ENCODE data around the gene TEX261. TPM values are rescaled to one million over a fixed set of nuclear protein-coding genes. Genes with fewer than 3 reads are reported as not detected.

The TEX261 gene
- total RNA-seq, 1 donor from 2014 or later = 54.1 TPM

DNA sequence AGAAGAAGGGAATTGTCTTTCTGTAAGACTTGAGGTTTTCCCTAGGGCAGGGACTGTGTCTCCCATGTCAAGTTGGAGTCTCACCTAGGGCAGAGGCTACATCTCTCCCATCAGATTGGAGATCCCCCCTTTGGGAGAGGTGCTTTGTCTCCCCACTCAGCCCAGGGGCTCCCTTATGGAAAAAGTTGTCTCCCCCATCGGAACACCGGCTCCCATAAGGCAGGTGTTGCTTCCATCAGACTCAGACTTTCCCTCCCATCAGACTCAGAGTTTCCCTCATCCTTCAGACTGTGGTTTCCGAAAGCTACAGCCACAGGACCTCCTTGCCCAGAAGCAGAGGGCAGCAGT lies 10.5 kb downstream of the TEX261 start:
- POLR2A ChIA-PET = interaction anchor here (0.9 kb wide), 1 partner anchor 84 kb away, joined by 4 read pairs; the partner anchor contains the start of gene NAGK
- CTCF ChIA-PET = interaction anchor here (0.6 to 3.9 kb wide), 7 partner anchors 11 to 46 kb away, joined by 3 to 22 read pairs (median 4); no protein-coding TSS in a partner anchor
- intact Hi-C loops (cut with micrococcal nuclease) = loop anchor here (1.0 kb wide), 1 partner anchor 17 kb away; no protein-coding TSS in a partner anchor
- DNase-seq = no peak
- Mint-ChIP-seq H3K9me3 (no peaks in the 10 kb centered on the region), H3K27me3 (no peaks in the 10 kb centered on the region), H3K4me1 (peaks cover 4% of the 10 kb centered on the region), H3K36me3 (ENCODE audit: low read depth) (peaks cover 39% of the 10 kb centered on the region), H3K4me3 (no peak overlapping the region), H3K27ac (no peak overlapping the region)
- TF ChIP-seq, protein P1, sequence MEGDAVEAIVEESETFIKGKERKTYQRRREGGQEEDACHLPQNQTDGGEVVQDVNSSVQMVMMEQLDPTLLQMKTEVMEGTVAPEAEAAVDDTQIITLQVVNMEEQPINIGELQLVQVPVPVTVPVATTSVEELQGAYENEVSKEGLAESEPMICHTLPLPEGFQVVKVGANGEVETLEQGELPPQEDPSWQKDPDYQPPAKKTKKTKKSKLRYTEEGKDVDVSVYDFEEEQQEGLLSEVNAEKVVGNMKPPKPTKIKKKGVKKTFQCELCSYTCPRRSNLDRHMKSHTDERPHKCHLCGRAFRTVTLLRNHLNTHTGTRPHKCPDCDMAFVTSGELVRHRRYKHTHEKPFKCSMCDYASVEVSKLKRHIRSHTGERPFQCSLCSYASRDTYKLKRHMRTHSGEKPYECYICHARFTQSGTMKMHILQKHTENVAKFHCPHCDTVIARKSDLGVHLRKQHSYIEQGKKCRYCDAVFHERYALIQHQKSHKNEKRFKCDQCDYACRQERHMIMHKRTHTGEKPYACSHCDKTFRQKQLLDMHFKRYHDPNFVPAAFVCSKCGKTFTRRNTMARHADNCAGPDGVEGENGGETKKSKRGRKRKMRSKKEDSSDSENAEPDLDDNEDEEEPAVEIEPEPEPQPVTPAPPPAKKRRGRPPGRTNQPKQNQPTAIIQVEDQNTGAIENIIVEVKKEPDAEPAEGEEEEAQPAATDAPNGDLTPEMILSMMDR (IDR thresholded peaks at IDR 0.05) = no peak
- no peak for ATAC-seq (ENCODE audit: low read depth)

GRCh38 chr2:70983506-70984227 lies 11.0 kb downstream of the TEX261 start:
- ATAC-seq (ENCODE audit: low read depth) = no peak
- Mint-ChIP-seq H3K4me3 (no peak overlapping the region), H3K9me3 (no peaks in the 10 kb centered on the region), H3K36me3 (ENCODE audit: low read depth) (peaks cover 33% of the 10 kb centered on the region), H3K27me3 (no peaks in the 10 kb centered on the region), H3K27ac (no peak overlapping the region), H3K4me1 (peaks cover 4% of the 10 kb centered on the region)
- POLR2A ChIA-PET = no interaction called here
- TF ChIP-seq, protein P1 (IDR thresholded peaks at IDR 0.05) = no peak
- no peak for DNase-seq
- intact Hi-C loops (cut with micrococcal nuclease) = loop anchor here (1.0 kb wide), 1 partner anchor 18 kb away; no protein-coding TSS in a partner anchor
- CTCF ChIA-PET = interaction anchor here (1.3 to 3.9 kb wide), 4 partner anchors 10 to 35 kb away, joined by 3 to 22 read pairs (median 8); no protein-coding TSS in a partner anchor

DNA sequence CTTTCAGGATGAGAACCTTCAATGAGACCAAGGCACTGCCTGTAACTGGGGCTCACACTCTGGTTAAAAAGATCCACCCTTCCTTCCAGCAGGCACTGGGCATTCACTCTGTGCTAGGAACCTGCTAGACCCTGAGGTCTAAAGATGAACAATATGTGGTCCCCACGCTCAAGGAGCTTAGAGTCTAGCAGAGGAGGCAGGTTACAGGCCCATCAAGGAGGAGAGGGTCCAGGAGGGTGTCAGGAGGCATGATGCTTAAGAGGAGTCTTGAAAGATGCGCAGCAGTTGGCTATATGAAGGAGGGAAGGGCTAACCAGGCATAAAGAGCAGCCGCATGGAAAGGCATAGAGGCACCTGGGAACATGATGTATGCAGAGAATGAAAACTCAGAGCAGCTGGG lies 11.7 kb downstream of the TEX261 start:
- TF ChIP-seq, protein P1 (IDR thresholded peaks at IDR 0.05) = no peak

DNA sequence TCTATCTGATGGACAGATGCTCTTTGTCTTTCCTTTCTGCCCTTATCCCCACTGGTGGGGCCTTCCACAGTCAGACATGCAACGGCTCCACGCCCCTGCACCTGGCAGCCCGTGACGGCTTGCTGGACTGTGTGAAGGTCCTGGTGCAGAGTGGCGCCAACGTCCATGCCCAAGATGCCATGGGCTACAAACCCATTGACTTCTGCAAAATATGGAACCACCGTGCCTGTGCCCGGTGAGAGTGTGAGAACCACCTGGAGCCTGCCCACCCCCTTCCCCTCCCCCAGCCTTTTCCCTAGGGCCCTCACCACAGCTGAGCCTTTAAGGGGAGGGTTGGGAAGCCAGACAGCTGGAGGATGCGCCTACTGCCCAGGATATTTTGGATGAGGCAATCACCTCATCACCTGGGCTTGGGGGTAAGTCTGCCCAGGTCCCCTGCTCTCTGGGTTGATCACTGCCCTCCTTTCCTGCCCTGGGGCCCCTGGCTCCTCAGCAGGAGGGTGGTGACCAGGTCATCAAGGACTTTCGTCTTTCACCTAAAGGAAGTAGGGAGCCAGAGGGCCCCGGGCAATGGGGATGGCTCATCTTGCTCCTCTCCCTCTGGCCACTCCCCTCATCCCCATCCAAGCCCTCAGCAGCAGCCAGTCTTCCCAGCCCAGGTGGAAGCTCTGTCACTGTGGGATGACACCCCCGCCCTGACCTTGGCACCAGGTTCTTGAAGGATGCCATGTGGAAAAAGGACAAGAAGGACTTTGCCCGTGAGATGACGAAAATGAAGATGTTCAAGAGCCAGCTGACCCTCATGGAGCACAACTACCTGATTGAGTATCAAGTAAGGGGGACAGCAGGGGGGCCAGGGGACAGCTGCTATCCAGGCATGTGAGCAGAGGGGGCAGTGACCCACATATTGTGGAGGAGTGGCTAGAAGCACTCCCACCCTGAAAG lies 12.5 kb downstream of the TEX261 start:
- no peaks in the 10 kb centered on the region for H3K27me3 Mint-ChIP-seq
- no peaks in the 10 kb centered on the region for H3K9me3 Mint-ChIP-seq
- intact Hi-C loops (cut with micrococcal nuclease) = no loop called here
- ChIA-PET CTCF (interaction anchor here (1.2 to 3.9 kb wide), 2 partner anchors 16 to 17 kb away, joined by 3 to 22 read pairs; no protein-coding TSS in a partner anchor), POLR2A (no interaction called here)
- H3K36me3 Mint-ChIP-seq (ENCODE audit: low read depth) = peaks cover 20% of the 10 kb centered on the region
- DNase-seq = peak; percentile 7
- no peak overlapping the region for H3K27ac Mint-ChIP-seq
- no peak overlapping the region for H3K4me3 Mint-ChIP-seq
- TF ChIP-seq, protein P1 (IDR thresholded peaks at IDR 0.05) = no peak
- no peak for ATAC-seq (ENCODE audit: low read depth)
- peaks cover 14% of the 10 kb centered on the region for H3K4me1 Mint-ChIP-seq

More for the DNA sequence above, 11.7 kb downstream of the TEX261 start:
- H3K9me3 Mint-ChIP-seq = no peaks in the 10 kb centered on the region
- intact Hi-C loops (cut with micrococcal nuclease) = no loop called here
- H3K36me3 Mint-ChIP-seq (ENCODE audit: low read depth) = peaks cover 26% of the 10 kb centered on the region
- no peak overlapping the region for H3K27ac Mint-ChIP-seq
- H3K4me3 Mint-ChIP-seq = no peak overlapping the region
- ATAC-seq (ENCODE audit: low read depth) (no peak), DNase-seq (peak; percentile 0)
- H3K27me3 Mint-ChIP-seq = no peaks in the 10 kb centered on the region
- CTCF ChIA-PET = interaction anchor here (3.9 kb wide), 1 partner anchor 17 kb away, joined by 22 read pairs; no protein-coding TSS in a partner anchor
- peaks cover 8% of the 10 kb centered on the region for H3K4me1 Mint-ChIP-seq
- POLR2A ChIA-PET = no interaction called here

Data from activated B cell treated with CpG ODN at 0.5 μM for 24 hours (primary cell).